SK-N-SH (cell line): ENCODE data around the gene SOX13. TPM values are rescaled to one million over a fixed set of nuclear protein-coding genes. Genes with fewer than 3 reads are reported as not detected.
A peak's percentile ranks its signal among the peaks of the same experiment; 100 is the strongest.

Experiments
- CTCF ChIA-PET: fragments of 300-600, 350-600 bp; formaldehyde crosslinking; extraction: SDS; loops from one replicate; lab custom pipeline; 2021; lab: Yijun Ruan, JAX
- POLR2A ChIA-PET: fragments of 350-600 bp; sonication (Branson Sonifier 250); formaldehyde crosslinking; extraction: SDS; loops from one replicate; lab custom pipeline; 2020; ENCODE audit warnings: antibody characterized with exemption, inconsistent platforms; lab: Yijun Ruan, JAX
- DNase-seq: peaks from one replicate; pipeline ENCODE4 v3.0.0; 2012
- H2AFZ ChIP-seq: fragments of 200-600 bp; sonication (generic); 2 replicates; pipeline ENCODE4 v1.8.1; 2016; ENCODE audit warnings: antibody characterized with exemption, mild to moderate bottlenecking, low read depth
- H3F3A ChIP-seq: fragments of 200-600 bp; sonication (generic); replicated peaks from 2 replicates; pipeline ENCODE3; 2016; ENCODE audit warnings: antibody characterized with exemption, mild to moderate bottlenecking; ENCODE audit not compliant: insufficient read depth
- H3K27ac ChIP-seq, 2 experiments: fragments of 200-500 bp in 1 of 2; fragments of 200-600 bp in 1 of 2; sonication (Bioruptor generic) in 1 of 2; sonication (generic), shearing (Covaris generic) in 1 of 2; 2 replicates each; pipeline versions ENCODE4 v1.5.1 to v1.6.1; 2014 to 2016; ENCODE audit warnings: low read depth in 2 of 2, inconsistent platforms in 1 of 2, low read length in 1 of 2, mild to moderate bottlenecking in 1 of 2, mixed read lengths in 1 of 2
- H3K27me3 ChIP-seq: fragments of 200-600 bp; sonication (generic), shearing (Covaris generic); 2 replicates; pipeline ENCODE4 v1.6.1; 2016; ENCODE audit warnings: mixed run types; ENCODE audit not compliant: insufficient read depth
- H3K36me3 ChIP-seq, 2 experiments: fragments of 200-500 bp in 1 of 2; fragments of 200-600 bp in 1 of 2; sonication (Bioruptor generic) in 1 of 2; sonication (generic) in 1 of 2; replicated peaks in 1 of 2; 2 replicates each; pipeline versions ENCODE3 to v1.5.1; 2014 to 2016; ENCODE audit warnings: low read length in 1 of 2, mild to moderate bottlenecking in 1 of 2; ENCODE audit not compliant: insufficient read depth in 2 of 2, control insufficient read depth in 1 of 2
- H3K4me1 ChIP-seq, 2 experiments: fragments of 200-500 bp in 1 of 2; fragments of 200-600 bp in 1 of 2; sonication (Bioruptor generic) in 1 of 2; sonication (generic), shearing (Covaris generic) in 1 of 2; 2 replicates each; pipeline versions ENCODE4 v1.5.1 to v1.6.1; 2014 to 2016; ENCODE audit warnings: low read depth in 1 of 2, low read length in 1 of 2, mixed run types in 1 of 2; ENCODE audit not compliant: insufficient read depth in 2 of 2, control insufficient read depth in 1 of 2
- H3K4me2 ChIP-seq: fragments of 200-600 bp; sonication (generic), shearing (Covaris generic); 2 replicates; pipeline ENCODE4 v1.6.1; 2017; ENCODE audit warnings: mixed run types
- H3K4me3 ChIP-seq, 2 experiments: fragments of 200-500 bp in 1 of 2; fragments of 200-600 bp in 1 of 2; sonication (Bioruptor generic) in 1 of 2; sonication (generic), shearing (Covaris generic) in 1 of 2; 2 replicates each; pipeline versions ENCODE4 v1.5.1 to v1.8.1; 2014 to 2016; ENCODE audit warnings: low read depth in 2 of 2, inconsistent platforms in 1 of 2, low read length in 1 of 2, mild to moderate bottlenecking in 1 of 2, mixed read lengths in 1 of 2, moderate library complexity in 1 of 2
- H3K79me2 ChIP-seq: fragments of 200-600 bp; sonication (generic); 2 replicates; pipeline ENCODE4 v1.8.1; 2017; ENCODE audit warnings: mild to moderate bottlenecking; ENCODE audit not compliant: insufficient read depth
- H3K9ac ChIP-seq: fragments of 200-600 bp; sonication (generic); 2 replicates; pipeline ENCODE4 v1.6.1; 2017; ENCODE audit warnings: mixed run types
- H3K9me2 ChIP-seq: fragments of 200-600 bp; sonication (generic); 2 replicates; pipeline ENCODE4 v1.6.1; 2017; ENCODE audit warnings: mixed run types
- H3K9me3 ChIP-seq: fragments of 200-600 bp; sonication (generic); 2 replicates; pipeline ENCODE4 v1.6.1; 2017; ENCODE audit warnings: mixed run types, mild to moderate bottlenecking, moderate library complexity
- H4K20me1 ChIP-seq: fragments of 200-600 bp; sonication (generic); 2 replicates; pipeline ENCODE4 v1.6.1; 2017; ENCODE audit warnings: mild to moderate bottlenecking, mixed run types; ENCODE audit not compliant: insufficient read depth
- EP300 ChIP-seq, 2 experiments: IDR thresholded peaks; 2 replicates each; pipeline versions ENCODE4 v1.4.0 to v1.6.1; 2012; ENCODE audit warnings: borderline replicate concordance in 1 of 2, low read depth in 1 of 2, low read length in 1 of 2
- FOSL2 ChIP-seq: IDR thresholded peaks from 2 replicates; pipeline ENCODE4 v1.4.0; 2012; ENCODE audit warnings: low read depth, mild to moderate bottlenecking, moderate library complexity, borderline replicate concordance
- GABPA ChIP-seq: IDR thresholded peaks from 2 replicates; pipeline ENCODE4 v1.4.0; 2012; ENCODE audit warnings: low read depth, mild to moderate bottlenecking
- GATA2 ChIP-seq: sonication (generic); formaldehyde crosslinking; IDR thresholded peaks from 2 replicates; pipeline ENCODE4 v1.5.0; 2020; ENCODE audit warnings: mild to moderate bottlenecking, missing genetic modification reagents
- MAX ChIP-seq: IDR thresholded peaks from 2 replicates; pipeline ENCODE4 v1.4.0; 2012; ENCODE audit warnings: low read depth
- TAF1 ChIP-seq: IDR thresholded peaks from 2 replicates; pipeline ENCODE4 v1.6.1; 2012; ENCODE audit warnings: low read depth, mild to moderate bottlenecking, low read length, moderate library complexity, borderline replicate concordance
- TCF12 ChIP-seq: IDR thresholded peaks from 2 replicates; pipeline ENCODE4 v1.4.0; 2012
- WGBS: methylation state at CpG from one replicate; pipeline ENCODE4 v1.1.6; 2017; ENCODE audit warnings: low lambda C conversion rate; 5-methylcytosine and 5-hydroxymethylcytosine counted together
- polyA plus RNA-seq, 3 experiments: library from polyadenylated mRNA; depleted of rRNA; stranded (reverse); fragments of >200 nt; gene quantifications; 2 replicates each; pipeline ENCODE4 v1.2.3, GENCODE V29; 2012
- TF ChIP-seq, protein P1 (sequence below): IDR thresholded peaks from 2 replicates; pipeline ENCODE4 v1.4.0; 2012; ENCODE audit warnings: low read depth, borderline replicate concordance
- TF ChIP-seq, protein P2 (sequence below): IDR thresholded peaks from 2 replicates; pipeline ENCODE4 v1.4.0; 2012; ENCODE audit warnings: low read depth, borderline replicate concordance

The SOX13 gene
- polyA plus RNA-seq, 1 of the 3 experiments (the other 2 are of a cell fraction), result 10.6 TPM

GRCh38 chr1:204151552-204152309, 78.8 kb downstream of the SOX13 start, which contains the start of gene ETNK2 (continued):
- TF ChIP-seq, protein P1, sequence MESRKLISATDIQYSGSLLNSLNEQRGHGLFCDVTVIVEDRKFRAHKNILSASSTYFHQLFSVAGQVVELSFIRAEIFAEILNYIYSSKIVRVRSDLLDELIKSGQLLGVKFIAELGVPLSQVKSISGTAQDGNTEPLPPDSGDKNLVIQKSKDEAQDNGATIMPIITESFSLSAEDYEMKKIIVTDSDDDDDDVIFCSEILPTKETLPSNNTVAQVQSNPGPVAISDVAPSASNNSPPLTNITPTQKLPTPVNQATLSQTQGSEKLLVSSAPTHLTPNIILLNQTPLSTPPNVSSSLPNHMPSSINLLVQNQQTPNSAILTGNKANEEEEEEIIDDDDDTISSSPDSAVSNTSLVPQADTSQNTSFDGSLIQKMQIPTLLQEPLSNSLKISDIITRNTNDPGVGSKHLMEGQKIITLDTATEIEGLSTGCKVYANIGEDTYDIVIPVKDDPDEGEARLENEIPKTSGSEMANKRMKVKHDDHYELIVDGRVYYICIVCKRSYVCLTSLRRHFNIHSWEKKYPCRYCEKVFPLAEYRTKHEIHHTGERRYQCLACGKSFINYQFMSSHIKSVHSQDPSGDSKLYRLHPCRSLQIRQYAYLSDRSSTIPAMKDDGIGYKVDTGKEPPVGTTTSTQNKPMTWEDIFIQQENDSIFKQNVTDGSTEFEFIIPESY, result no peak
- TF ChIP-seq GABPA (no peak), EP300 (IDR thresholded peaks at IDR 0.05; ENCODE audit: borderline replicate concordance in 1 of 2, low read depth in 1 of 2, low read length in 1 of 2) (no peak), GATA2 (CRISPR knock-in tag) (no peak), FOSL2 (no peak), MAX (no peak)
- TF ChIP-seq, protein P2, sequence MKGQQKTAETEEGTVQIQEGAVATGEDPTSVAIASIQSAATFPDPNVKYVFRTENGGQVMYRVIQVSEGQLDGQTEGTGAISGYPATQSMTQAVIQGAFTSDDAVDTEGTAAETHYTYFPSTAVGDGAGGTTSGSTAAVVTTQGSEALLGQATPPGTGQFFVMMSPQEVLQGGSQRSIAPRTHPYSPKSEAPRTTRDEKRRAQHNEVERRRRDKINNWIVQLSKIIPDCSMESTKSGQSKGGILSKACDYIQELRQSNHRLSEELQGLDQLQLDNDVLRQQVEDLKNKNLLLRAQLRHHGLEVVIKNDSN, result 0 out of 2 replicates have a peak, but pooled peaks have one; percentile 5

DNA sequence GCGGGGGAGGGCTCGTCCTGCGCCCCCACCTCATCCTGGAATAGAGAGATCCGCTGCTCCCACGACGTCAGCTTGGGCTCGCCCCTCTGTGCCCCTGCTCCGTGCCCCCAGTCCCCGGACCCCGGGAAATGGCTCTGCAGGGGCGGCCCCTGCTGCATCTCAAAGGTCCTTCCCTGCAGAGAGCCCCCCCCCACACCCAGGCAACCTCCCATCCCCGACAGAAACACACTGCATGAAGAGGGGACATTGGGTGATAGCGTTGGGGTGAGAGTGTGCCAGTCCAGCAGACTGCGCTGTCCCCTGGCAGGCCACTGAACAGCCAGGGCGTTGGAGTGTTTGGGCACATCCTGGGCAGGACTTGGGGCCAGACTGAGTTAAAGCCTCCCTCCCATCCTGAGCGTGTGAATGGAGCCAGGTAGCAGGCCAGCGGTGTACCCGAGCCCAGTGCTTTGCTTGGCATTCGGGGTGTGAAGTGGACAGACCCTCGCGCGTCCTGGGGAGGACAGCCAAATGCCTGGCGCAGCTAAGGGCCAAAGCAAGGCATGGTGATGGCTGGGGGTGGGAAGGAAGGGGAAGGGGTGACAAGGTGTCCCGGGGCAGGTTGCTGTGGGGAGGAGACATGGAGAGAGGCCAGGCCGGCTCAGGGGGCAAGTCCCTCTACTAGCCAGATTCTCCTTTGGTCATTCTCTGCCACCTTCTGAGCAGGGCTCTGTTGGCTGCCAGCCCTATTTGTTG, 79.6 kb downstream of the SOX13 start:
- H3K4me2 ChIP-seq, result peak overlapping the region; percentile 83
- peak overlapping the region; percentile 72 to 89 for H3K4me3 ChIP-seq
- H3K36me3 ChIP-seq, result no peaks in the 10 kb centered on the region
- DNase-seq, result no peak
- ChIA-PET CTCF (interaction anchor here (0.9 to 7.2 kb wide), 13 partner anchors 8 to 292 kb away, joined by 3 to 51 read pairs (median 6); partner anchors contain the start of gene PLEKHA6), POLR2A (interaction anchor here (0.6 to 2.3 kb wide), 5 partner anchors 22 to 227 kb away, joined by 3 to 25 read pairs (median 3); partner anchors contain the start of gene SOX13)
- peak overlapping the region in 1 of 2 experiments; percentile 72; a peak in 1 of 4 replicates for H3K27ac ChIP-seq
- peak overlapping the region; percentile 96 for H2AFZ ChIP-seq
- H3K9ac ChIP-seq, result peak overlapping the region; percentile 76
- 66% methylated on average over 15 of the region's 25 CpGs for WGBS
- H3K4me1 ChIP-seq, result peaks cover 3 to 19% of the 10 kb centered on the region in 2 experiments; a peak in 1 of 4 replicates
- H4K20me1 ChIP-seq, result no peaks in the 10 kb centered on the region
- no peaks in the 10 kb centered on the region for H3K79me2 ChIP-seq
- H3K9me2 ChIP-seq, result no peaks in the 10 kb centered on the region
- no peaks in the 10 kb centered on the region for H3F3A ChIP-seq
- no peaks in the 10 kb centered on the region for H3K9me3 ChIP-seq
- H3K27me3 ChIP-seq, result no peaks in the 10 kb centered on the region; the same call in 1 of the 2 replicates
- TF ChIP-seq TCF12, result no peak
- no peak; the same call in 1 of the 2 replicates for TF ChIP-seq TAF1
